A549 (cell line): ENCODE measurements around the gene RNH1.

Source experiments
- CHD2 ChIP-seq: fragments of 150-350 bp; IDR thresholded peaks from 2 replicates; pipeline ENCODE4 v1.6.1; 2014; ENCODE audit warnings: low read length; ENCODE audit not compliant: partially characterized antibody
- CTCF ChIP-seq: fragments of >200 bp; sonication (Bioruptor Twin); formaldehyde crosslinking; IDR thresholded peaks from 3 replicates; pipeline ENCODE4 v1.5.1; 2016
- EP300 ChIP-seq, 2 experiments: fragments of >200 bp; sonication (Bioruptor Twin); formaldehyde crosslinking; IDR thresholded peaks; 2 replicates in 1 of 2; 3 replicates in 1 of 2; pipeline ENCODE4 v1.6.1; 2016 to 2017
- HOXA7 ChIP-seq: fragments of 250-450 bp; sonication (Bioruptor Pico); IDR thresholded peaks from 2 replicates; pipeline ENCODE4 v1.5.0; 2020; ENCODE audit warnings: mild to moderate bottlenecking, moderate library complexity
- KDM5A ChIP-seq: fragments of 200-600 bp; sonication (generic); IDR thresholded peaks from 2 replicates; pipeline ENCODE4 v1.6.1; 2016; ENCODE audit warnings: antibody characterized with exemption, mild to moderate bottlenecking
- PHF8 ChIP-seq: fragments of 200-600 bp; sonication (generic); IDR thresholded peaks from 2 replicates; pipeline ENCODE4 v1.6.1; 2016; ENCODE audit warnings: low read depth, mild to moderate bottlenecking, antibody characterized with exemption, moderate library complexity, borderline replicate concordance
- POLR2A ChIP-seq: IDR thresholded peaks from 2 replicates; pipeline ENCODE4 v1.6.1; 2012; ENCODE audit warnings: mild to moderate bottlenecking, low read length
- TFCP2L1 ChIP-seq: fragments of 250-450 bp; sonication (Bioruptor Pico); IDR thresholded peaks from 2 replicates; pipeline ENCODE4 v1.5.0; 2021; ENCODE audit warnings: mild to moderate bottlenecking
- TP53 ChIP-seq: fragments of 250-450 bp; sonication (Bioruptor Pico); IDR thresholded peaks from 2 replicates; pipeline ENCODE4 v1.5.0; 2021; ENCODE audit warnings: mild to moderate bottlenecking, moderate library complexity

GRCh38 chr11:555227-555779, 48.3 kb upstream of the RNH1 start:
- TF ChIP-seq EP300 (IDR thresholded peaks at IDR 0.05) (no peak), CTCF (no peak), TFCP2L1 (CRISPR knock-in tag) (no peak), PHF8 (no peak), HOXA7 (CRISPR knock-in tag) (no peak), CHD2 (no peak), TP53 (CRISPR knock-in tag) (no peak), KDM5A (no peak), POLR2A (no peak)
